GM19467 (cell line): ENCODE results near the gene CNIH1.
"Not testable (repeated sequence)": the region's sequence is repeated elsewhere in the genome, so short reads cannot be mapped to it uniquely, and the experiment has no call there.

Experiments
- ATAC-seq: cut with Tn5 transposase; IDR thresholded peaks from one replicate; pipeline ENCODE4 v1.9.1; 2021; ENCODE audit warnings: mild to moderate bottlenecking, moderate library complexity; ENCODE audit not compliant: unreplicated experiment

Gene CNIH1

DNA sequence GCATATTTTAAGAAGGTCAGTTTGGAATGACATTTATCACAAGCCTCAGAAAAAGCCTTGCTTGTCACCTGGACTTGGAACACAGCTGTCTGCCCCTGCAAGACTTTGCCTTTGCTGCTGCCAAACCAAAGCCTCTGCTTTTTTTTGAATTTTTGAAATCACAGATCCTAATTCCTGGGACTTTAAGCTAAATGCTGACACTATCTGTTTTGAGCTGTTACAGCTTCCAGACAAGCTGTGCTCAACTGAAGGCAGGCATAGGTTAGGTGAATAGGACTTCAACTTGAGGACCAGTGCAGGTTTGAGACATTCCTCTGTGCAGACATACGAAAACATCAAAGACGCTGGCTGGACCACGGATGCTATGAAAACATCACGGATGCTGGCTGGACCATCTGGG, 55.6 kb downstream of the CNIH1 start:
- no peak for ATAC-seq

DNA sequence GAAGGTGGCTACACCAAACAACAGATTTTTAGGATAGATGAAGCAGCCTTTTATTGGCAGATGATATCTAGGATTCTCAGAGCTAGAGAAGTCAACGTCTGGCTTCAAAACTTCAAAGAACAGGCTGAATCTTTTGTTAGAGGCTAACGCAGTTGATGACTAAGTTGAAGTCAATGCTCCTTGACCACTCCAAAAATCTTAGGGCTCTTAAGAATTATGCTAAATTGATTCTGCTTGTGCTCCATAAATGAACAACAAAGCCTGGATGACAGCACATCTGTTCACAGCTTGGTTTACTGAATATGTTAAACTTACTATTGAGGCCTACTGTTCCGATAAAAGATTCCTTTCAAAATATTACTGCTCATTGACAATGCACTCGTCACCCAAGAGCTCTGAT, 57.3 kb downstream of the CNIH1 start:
- ATAC-seq, result no peak

DNA sequence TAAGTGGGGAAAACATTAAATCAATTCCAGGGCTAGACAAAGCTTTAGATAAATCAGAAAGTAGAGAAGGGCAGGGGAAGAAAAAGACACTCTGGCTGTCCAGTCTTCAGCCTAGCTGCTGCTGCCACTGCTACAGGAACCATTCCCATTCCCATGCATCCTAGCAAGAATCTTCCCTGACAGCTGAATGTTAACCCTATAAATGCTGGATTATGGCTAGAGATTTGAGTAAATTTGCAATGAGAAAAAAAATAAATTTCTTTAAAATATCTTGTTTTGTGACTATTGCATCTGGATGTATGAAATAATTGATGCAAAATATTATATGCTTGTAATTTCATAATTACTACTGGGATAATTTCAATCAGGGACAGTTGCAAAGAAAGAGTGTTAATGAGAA, 59.4 kb downstream of the CNIH1 start:
- ATAC-seq, result no peak

DNA sequence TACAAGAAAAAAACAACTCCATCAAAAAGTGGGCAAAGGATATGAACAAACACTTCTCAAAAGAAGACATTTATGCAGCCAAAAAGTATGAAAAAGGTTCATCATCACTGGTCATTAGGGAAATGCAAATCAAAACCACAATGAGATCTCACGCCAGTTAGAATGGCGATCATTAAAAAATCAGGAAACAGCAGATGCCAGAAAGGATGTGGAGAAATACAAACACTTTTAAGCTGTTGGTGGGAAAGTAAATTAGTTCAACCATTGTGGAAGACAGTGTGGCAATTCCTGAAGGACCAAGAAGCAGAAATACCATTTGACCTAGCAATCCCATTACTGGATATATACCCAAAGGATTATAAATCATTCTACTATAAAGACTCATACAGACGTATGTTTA, 60.6 kb downstream of the CNIH1 start:
- not testable (repeated sequence) for ATAC-seq

DNA sequence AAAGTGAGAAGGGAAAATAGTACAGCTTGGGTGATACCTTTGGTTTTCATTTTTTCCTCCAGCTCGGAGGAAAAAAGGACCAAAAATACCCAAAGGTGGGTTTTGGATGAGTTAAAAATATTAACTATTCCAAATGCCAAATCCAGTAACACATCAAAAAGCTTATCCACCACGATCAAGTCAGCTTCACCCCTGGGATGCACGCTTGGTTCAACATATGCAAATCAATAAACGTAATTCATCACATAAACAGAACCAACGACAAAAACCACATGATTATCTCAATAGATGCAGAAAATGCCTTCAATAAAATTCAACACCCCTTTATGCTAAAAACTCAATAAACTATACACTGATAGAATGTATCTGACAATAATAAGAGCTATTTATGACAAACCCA, 62.3 kb downstream of the CNIH1 start:
- ATAC-seq, result not testable (repeated sequence)

DNA sequence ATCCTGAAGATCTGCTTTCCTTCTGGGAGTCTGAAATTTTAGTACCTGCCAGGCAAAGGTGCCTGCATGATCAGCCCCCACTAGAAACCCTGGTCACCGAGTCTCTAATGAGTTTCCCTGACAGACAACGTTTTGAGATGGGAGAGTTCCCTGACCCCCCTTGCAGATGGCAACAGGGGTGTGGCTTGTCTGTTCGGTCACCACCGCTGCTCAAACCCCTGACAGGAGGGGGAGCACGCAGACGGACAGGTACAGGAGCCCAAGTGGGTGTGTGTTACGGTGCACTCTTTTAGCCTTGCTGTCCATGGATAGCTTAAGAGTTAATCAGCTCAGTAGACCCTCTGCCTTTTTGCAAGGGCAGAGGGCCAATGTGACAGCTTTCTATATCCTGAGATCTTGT, 63.7 kb downstream of the CNIH1 start:
- no peak for ATAC-seq

DNA sequence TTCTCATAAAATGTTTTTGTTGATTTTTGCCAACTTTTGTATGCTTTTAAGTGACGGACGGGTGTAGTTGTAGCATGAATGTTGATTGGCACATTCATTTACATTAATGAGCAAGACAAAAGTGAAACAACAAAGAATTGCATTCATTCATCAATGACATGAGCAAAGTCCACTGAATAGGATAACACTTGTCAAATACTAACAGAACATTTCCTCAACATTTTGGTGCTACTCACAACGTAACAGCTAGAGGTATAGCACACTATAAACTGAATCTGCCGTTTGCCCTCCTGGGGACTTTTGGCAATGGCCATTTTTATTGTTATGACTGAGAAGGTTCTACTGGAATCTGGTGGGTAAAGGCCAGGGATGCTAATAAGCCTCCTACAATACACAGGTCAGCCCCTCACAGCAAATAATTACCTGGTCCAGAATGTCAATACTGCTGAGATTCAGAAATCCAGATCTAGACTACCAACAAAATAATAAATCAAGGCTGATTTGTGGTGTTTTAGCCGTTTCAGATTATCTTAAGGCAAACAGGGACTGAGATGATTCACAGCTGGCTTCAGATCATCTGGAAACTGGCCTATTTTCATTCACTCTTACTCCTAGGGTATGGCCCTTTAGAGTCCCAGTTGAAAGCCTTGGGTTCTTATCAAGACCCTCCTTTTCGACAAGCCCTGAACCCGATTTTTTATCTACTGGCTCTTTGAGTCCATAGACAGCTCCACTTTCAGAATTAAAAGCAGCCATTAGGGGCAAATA, 66.9 kb downstream of the CNIH1 start:
- no peak for ATAC-seq
